Fibroblast of peridontal ligament (primary cell): ENCODE results near the gene RBM33.
A peak's percentile ranks its signal among the peaks of the same experiment; 100 is the strongest.

Source experiments
- DNase-seq: peaks from one replicate; pipeline ENCODE4 v3.0.0-alpha.2; 2010; ENCODE audit errors: extremely low read depth

The RBM33 gene

GRCh38 chr7:155794196-155794595, 149.7 kb downstream of the RBM33 start:
- no peak for DNase-seq

- DNase-seq: no peak
Observed at GRCh38 chr7:155795401-155795800, 150.9 kb downstream of the RBM33 start.

- DNase-seq: no peak
Observed at GRCh38 chr7:155795951-155796350, 151.5 kb downstream of the RBM33 start.

- peak; percentile 13 for DNase-seq
Observed at GRCh38 chr7:155796381-155797261, 152.2 kb downstream of the RBM33 start.

GRCh38 chr7:155797262-155798250, 153.1 kb downstream of the RBM33 start:
- DNase-seq: no peak

- DNase-seq: no peak
Observed at GRCh38 chr7:155798673-155799439, 154.4 kb downstream of the RBM33 start.

GRCh38 chr7:155799514-155799913, 155.1 kb downstream of the RBM33 start:
- DNase-seq: peak; percentile 18

GRCh38 chr7:155800301-155800700, 155.8 kb downstream of the RBM33 start:
- DNase-seq: no peak

GRCh38 chr7:155800741-155801267, 156.3 kb downstream of the RBM33 start:
- no peak for DNase-seq

GRCh38 chr7:155802291-155802690, 157.8 kb downstream of the RBM33 start:
- DNase-seq: no peak

GRCh38 chr7:155802906-155803417, 158.5 kb downstream of the RBM33 start:
- DNase-seq: no peak

- no peak for DNase-seq
Observed at GRCh38 chr7:155803418-155804376, 159.2 kb downstream of the RBM33 start.

- DNase-seq: no peak
Observed at GRCh38 chr7:155804431-155804831, 160.0 kb downstream of the RBM33 start.

- DNase-seq: peak; percentile 59
Observed at GRCh38 chr7:155804897-155805825, 160.7 kb downstream of the RBM33 start.

- no peak for DNase-seq
Observed at GRCh38 chr7:155805826-155806095, 161.3 kb downstream of the RBM33 start.

- DNase-seq: no peak
Observed at GRCh38 chr7:155806096-155806871, 161.8 kb downstream of the RBM33 start.

- DNase-seq: no peak
Observed at GRCh38 chr7:155807065-155807671, 162.7 kb downstream of the RBM33 start.
